Measurements from ENCODE around the gene VSTM5. TPM values are rescaled to one million over a fixed set of nuclear protein-coding genes. Genes with fewer than 3 reads are reported as not detected.

VSTM5 gene
- total RNA-seq, 1 donor from 2014 or later, result not detected

- no peaks in the 10 kb centered on the region for H3K27me3 ChIP-seq
- H3K4me1 ChIP-seq, result no peaks in the 10 kb centered on the region
- DNase-seq (ENCODE audit: extremely low spot score in 2 of 2), result no peak
- no peak for TF ChIP-seq POLR2A (IDR thresholded peaks at IDR 0.05)
- TF ChIP-seq POLR2AphosphoS5 (IDR thresholded peaks at IDR 0.05; ENCODE audit: insufficient read depth in 1 of 2, low read depth in 1 of 2), result no peak
- TF ChIP-seq, protein P1, sequence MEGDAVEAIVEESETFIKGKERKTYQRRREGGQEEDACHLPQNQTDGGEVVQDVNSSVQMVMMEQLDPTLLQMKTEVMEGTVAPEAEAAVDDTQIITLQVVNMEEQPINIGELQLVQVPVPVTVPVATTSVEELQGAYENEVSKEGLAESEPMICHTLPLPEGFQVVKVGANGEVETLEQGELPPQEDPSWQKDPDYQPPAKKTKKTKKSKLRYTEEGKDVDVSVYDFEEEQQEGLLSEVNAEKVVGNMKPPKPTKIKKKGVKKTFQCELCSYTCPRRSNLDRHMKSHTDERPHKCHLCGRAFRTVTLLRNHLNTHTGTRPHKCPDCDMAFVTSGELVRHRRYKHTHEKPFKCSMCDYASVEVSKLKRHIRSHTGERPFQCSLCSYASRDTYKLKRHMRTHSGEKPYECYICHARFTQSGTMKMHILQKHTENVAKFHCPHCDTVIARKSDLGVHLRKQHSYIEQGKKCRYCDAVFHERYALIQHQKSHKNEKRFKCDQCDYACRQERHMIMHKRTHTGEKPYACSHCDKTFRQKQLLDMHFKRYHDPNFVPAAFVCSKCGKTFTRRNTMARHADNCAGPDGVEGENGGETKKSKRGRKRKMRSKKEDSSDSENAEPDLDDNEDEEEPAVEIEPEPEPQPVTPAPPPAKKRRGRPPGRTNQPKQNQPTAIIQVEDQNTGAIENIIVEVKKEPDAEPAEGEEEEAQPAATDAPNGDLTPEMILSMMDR (IDR thresholded peaks at IDR 0.05), result no peak
- no peaks in the 10 kb centered on the region for H3K9me3 ChIP-seq
- intact Hi-C loops (cut with DNase I), result no loop called here
- no peaks in the 10 kb centered on the region for H3K36me3 ChIP-seq
- no peak overlapping the region for H3K4me3 ChIP-seq
- no peak overlapping the region for H3K27ac ChIP-seq
Observed at GRCh38 chr11:93842461-93842860, 8.0 kb downstream of the VSTM5 start.

GRCh38 chr11:93842034-93842433 is 8.4 kb downstream of the VSTM5 start:
- H3K4me3 ChIP-seq, result no peak overlapping the region
- no peak for TF ChIP-seq POLR2A (IDR thresholded peaks at IDR 0.05)
- no peak for DNase-seq (ENCODE audit: extremely low spot score in 2 of 2)
- no peaks in the 10 kb centered on the region for H3K36me3 ChIP-seq
- H3K9me3 ChIP-seq, result no peaks in the 10 kb centered on the region
- H3K4me1 ChIP-seq, result no peaks in the 10 kb centered on the region
- no peaks in the 10 kb centered on the region for H3K27me3 ChIP-seq
- intact Hi-C loops (cut with DNase I), result no loop called here
- no peak overlapping the region for H3K27ac ChIP-seq

DNA sequence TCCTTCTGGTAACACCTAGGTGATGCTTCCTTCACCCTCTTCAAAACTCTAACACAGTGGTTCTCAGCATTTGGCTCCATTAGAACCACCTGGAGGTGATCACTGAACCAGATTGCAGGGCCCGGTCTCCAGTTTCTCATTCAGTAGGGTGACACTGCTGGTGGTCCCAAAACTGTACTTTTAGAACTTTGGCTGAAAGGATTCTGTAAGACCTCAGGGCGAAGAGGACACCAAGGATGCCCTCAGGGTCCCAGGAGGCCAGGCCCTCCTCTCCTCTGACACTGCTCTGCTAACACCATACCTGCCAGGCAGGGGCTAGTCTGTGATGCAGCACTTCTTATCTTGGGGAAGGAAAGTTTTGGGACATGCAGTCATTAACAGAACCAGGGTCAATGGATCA is 9.0 kb downstream of the VSTM5 start:
- Histone ChIP-seq H3K27me3 (no peaks in the 10 kb centered on the region), H3K4me3 (no peak overlapping the region), H3K4me1 (no peaks in the 10 kb centered on the region), H3K36me3 (no peaks in the 10 kb centered on the region), H3K27ac (no peak overlapping the region), H3K9me3 (no peaks in the 10 kb centered on the region)
- intact Hi-C loops (cut with DNase I), result no loop called here
- TF ChIP-seq POLR2A (IDR thresholded peaks at IDR 0.05) (no peak), POLR2AphosphoS5 (IDR thresholded peaks at IDR 0.05; ENCODE audit: insufficient read depth in 1 of 2, low read depth in 1 of 2) (no peak)
- TF ChIP-seq, protein P1 (IDR thresholded peaks at IDR 0.05), result no peak
- no peak for DNase-seq (ENCODE audit: extremely low spot score in 2 of 2)

GRCh38 chr11:93840981-93841380 is 9.4 kb downstream of the VSTM5 start:
- Histone ChIP-seq H3K27ac (no peak overlapping the region), H3K4me3 (no peak overlapping the region), H3K4me1 (no peaks in the 10 kb centered on the region), H3K36me3 (no peaks in the 10 kb centered on the region), H3K27me3 (no peaks in the 10 kb centered on the region), H3K9me3 (no peaks in the 10 kb centered on the region)
- no peak for DNase-seq (ENCODE audit: extremely low spot score in 2 of 2)
- intact Hi-C loops (cut with DNase I), result no loop called here
- TF ChIP-seq, protein P1 (IDR thresholded peaks at IDR 0.05), result no peak
- TF ChIP-seq POLR2A (IDR thresholded peaks at IDR 0.05) (no peak), POLR2AphosphoS5 (IDR thresholded peaks at IDR 0.05; ENCODE audit: insufficient read depth in 1 of 2, low read depth in 1 of 2) (no peak)

DNA sequence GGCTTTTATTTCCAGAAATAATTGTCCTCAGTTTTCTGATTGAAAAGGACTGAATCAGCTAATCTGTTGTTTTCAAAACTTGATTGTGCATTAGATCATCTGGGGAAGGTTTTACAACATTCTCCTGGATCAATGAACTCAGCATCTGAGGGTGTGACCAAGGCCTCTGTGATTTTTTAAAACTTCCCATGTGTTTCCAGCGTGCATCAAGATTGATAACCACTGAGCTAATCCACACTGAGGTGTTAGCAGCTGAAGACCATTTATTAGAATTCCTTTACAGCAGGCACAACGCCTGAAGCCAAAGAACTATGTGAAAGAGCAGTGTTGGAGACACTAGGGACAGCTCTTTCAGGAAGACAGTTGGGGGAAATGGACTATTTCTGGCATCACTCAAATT is 10.2 kb downstream of the VSTM5 start:
- Histone ChIP-seq H3K36me3 (no peaks in the 10 kb centered on the region), H3K4me1 (no peaks in the 10 kb centered on the region), H3K9me3 (no peaks in the 10 kb centered on the region), H3K27me3 (no peaks in the 10 kb centered on the region), H3K27ac (no peak overlapping the region), H3K4me3 (no peak overlapping the region)
- TF ChIP-seq, protein P1 (IDR thresholded peaks at IDR 0.05), result no peak
- TF ChIP-seq POLR2AphosphoS5 (IDR thresholded peaks at IDR 0.05; ENCODE audit: insufficient read depth in 1 of 2, low read depth in 1 of 2) (no peak), POLR2A (IDR thresholded peaks at IDR 0.05) (no peak)
- intact Hi-C loops (cut with DNase I), result no loop called here
- DNase-seq (ENCODE audit: extremely low spot score in 2 of 2), result peak in 1 of 2 donors; percentile 16

- DNase-seq (ENCODE audit: extremely low spot score in 2 of 2), result peak in 1 of 2 donors; percentile 78
- H3K27ac ChIP-seq, result no peak overlapping the region
- no peak for TF ChIP-seq POLR2AphosphoS5 (IDR thresholded peaks at IDR 0.05; ENCODE audit: insufficient read depth in 1 of 2, low read depth in 1 of 2)
- TF ChIP-seq, protein P1 (IDR thresholded peaks at IDR 0.05), result no peak
- no peak for TF ChIP-seq POLR2A (IDR thresholded peaks at IDR 0.05)
- H3K27me3 ChIP-seq, result no peaks in the 10 kb centered on the region
- no peaks in the 10 kb centered on the region for H3K4me1 ChIP-seq
- no peaks in the 10 kb centered on the region for H3K9me3 ChIP-seq
- no peak overlapping the region for H3K4me3 ChIP-seq
- no peaks in the 10 kb centered on the region for H3K36me3 ChIP-seq
- intact Hi-C loops (cut with DNase I), result no loop called here
Observed at GRCh38 chr11:93838967-93839366, 11.5 kb downstream of the VSTM5 start.

Data from vagina (tissue), 2 donors.